ENCODE measurements around the gene DHCR7.

Gene DHCR7

DNA sequence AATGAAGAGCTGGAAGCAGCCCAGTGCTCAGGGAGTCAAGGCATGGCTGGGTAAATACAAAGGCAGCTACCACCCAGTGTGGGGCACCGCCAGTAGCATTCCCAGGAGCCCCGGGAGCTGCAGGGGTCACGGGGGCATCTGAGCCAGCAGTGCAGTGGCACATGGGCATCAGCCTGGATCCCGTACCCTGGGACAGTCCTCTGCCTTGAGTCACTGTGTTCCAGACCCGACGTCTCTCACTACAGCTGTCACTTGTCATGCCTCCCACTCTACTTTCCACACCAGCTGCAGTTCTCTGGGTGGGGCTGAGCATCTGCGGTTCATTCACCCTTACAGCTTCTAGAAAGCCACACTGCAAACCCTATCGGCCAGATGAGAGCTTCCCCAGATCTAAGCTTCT is 29.6 kb downstream of the DHCR7 start:
- peak in 8 of 51 donors; percentile 10 to 66 (median 32) for DNase-seq

DNA sequence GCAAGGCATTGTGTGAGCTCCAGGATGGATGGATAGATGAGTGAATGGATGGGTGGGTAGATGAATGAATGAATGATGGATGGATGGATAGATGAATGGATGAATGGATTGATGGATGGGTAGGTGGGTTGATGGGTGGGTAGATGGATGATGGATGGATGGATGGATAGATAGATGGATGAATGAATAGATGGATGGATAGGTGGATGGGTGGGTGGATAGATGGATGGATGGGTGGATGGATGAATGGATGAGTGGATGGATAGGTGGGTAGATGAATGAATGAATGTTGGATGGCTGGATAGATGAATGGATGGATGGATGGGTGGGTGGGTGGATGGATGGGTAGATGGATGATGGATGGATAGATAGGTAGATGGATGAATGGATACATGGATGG is 33.5 kb downstream of the DHCR7 start:
- no peak for DNase-seq

DNA sequence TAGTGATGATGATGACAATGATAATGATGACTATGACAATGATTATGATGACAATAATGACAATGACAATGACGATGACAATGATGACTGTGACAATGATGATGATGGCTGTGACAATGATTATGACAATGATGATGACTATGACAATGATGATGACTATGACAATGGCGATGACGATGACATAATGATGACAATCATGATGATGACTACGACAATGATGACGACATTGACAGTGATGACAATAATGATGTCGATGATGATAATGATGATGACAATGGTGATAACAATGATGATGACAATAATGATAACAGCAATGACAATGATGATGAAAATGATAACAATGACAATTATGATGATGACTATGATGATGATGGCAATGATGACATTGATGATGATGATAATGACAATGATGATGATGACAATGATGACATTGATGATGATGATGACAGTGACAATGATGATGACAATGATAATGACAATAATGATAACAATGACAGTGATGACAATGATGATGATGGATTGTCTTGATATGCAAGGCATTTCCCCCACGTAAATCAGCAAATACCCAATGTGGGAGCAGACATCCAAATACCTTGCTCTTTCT is 37.7 kb downstream of the DHCR7 start:
- DNase-seq = no peak

DNA sequence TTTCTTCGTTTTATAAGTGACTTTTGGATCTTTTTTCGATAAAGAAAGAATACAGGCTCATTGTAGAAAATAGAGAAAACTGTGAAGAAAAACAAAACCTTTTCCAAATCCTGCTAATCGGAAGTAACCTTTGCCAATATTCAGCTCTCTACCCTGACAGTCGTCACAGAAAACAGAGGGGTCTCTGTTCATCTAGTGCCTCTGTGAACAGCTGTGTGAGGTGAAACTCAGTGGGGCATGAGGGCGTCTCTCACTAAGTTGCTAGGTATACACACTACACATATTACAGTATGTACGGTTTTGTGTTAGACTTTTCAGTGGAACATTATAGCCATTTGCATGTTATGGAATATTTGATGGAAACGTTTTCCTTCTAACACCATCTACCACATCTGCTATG is 39.4 kb downstream of the DHCR7 start:
- DNase-seq = no peak

DNA sequence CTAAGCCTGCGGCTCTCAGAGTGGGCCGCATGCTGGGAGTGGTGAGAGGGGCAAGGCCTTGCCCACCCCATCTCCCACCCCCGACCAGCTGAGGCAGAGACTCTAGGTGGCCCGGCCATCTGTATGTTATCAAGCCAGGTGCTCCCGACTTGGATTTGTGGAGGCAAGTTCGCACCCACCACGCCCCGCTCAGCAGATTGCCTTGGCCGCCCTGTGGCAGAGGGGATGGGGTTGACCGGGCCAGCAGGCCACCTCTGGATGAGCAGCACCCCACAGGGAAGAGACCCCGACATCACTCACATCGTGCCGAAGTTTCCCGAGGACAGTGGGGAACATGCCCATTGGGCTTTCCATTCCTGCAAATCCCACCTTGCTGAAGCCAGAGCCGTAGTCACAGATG is 40.8 kb downstream of the DHCR7 start:
- no peak for DNase-seq

DNA sequence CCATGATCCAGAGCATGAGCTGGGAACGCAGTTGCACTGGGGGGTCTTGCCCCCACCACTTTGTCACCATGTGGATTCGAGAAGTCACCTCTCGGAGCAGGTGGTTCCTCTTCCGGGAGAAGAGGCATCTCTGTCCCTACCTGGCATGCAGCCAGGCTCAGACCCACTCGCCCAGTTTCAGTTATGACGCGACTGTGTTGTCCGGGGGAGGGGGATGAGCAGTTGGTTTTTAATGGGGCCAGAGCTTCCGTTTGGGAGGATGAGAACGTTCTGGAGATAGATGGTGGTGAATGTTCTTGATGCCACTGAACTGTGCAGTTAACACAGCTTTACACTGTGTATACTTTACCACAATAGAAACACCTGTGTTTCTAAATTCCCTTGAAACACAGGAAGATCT is 41.5 kb downstream of the DHCR7 start:
- DNase-seq = no peak

DNA sequence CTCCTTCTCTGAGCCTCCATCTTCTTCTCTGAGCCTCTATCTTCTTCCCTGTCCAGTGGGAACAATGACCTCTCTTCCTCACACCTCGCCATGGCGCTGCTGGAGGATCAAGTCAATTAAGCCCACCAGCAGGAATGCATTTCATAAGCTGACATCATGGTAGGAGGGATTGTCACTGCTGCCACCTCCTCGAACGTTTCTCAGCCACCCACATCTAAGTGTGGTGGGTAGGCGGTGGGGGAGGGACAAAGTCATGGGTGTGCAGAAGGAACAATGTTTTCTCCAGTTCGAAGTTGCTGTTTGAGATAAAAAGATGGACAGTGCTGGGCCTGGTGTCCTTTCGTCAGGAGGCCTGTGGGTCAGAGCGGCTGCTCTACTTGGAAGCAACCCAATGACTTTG is 44.0 kb downstream of the DHCR7 start:
- DNase-seq = no peak

DNA sequence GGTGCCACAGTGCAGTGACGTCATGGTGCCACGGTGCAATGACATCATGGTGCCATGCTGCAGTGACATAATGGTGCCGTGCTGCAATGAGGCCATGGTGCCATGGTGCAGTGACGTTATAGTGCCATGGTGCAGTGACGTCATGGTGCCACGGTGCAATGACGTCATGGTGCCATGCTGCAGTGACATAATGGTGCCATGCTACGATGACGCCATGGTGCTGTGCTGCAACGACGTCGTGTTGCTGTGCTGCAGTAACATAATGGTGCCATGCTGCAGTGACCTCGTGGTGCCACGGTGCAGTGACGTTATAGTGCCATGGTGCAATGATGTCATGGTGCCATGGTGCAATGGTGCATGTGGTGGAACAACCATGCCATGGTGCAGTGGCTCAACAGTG is 45.3 kb downstream of the DHCR7 start:
- no peak for DNase-seq

DNA sequence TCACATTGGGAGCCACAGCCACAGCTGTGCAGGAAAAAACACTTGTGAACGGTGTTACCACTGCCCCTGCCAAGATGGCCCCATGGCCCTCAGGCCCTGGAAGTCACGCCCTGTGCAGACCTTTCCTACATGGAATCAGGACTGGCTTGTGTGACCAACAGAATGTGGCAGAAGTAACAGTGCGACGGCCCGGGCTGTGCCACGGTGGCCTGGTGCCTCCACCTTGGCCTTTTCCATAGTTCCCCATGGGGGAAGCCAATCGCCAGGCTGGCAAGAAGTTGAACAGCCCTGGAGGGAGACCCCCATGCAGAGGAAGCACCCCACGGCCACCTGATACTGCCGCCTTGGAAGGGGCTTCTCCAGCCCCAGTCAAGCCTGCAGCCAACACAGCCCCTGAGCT is 48.0 kb downstream of the DHCR7 start:
- no peak for DNase-seq

DNA sequence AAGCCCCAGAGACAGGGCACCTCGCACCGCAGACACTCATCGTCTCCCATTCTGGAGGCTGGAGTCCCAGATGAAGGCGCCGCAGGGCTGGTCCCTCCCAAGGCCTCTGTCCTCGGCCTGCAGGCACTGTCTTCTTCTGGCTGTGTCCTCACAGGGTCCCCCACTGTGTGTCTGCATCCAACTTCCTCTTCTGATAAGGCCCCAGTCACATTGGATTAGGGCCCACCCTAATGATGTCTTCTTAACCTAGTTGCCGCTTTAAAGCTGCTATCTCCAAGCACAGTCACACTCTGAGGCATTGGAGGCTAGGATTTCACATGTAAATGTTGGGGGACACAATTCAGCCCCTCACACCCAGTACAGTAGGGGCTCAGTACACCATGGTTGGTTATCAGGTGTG is 48.9 kb downstream of the DHCR7 start:
- DNase-seq = no peak

DNA sequence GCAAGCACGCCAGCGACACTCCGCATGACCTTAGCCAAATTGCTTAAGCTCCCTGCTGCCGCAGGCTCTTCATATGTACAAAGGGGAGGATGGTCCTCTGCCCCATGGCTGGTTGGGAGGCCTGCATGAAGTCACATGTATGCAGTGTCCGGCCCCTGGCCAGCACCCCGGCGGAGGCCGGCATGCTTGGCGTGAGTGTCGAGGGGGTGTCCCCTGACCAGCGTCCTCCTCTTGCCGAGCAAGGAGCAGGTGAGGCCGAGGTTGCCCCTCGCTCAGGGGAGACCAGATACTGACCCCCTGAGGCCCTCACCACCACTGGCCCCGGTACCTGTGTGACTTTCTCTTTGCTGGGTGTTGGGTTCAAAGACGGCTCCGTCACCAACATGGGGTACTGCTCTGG is 50.2 kb downstream of the DHCR7 start:
- no peak for DNase-seq

DNA sequence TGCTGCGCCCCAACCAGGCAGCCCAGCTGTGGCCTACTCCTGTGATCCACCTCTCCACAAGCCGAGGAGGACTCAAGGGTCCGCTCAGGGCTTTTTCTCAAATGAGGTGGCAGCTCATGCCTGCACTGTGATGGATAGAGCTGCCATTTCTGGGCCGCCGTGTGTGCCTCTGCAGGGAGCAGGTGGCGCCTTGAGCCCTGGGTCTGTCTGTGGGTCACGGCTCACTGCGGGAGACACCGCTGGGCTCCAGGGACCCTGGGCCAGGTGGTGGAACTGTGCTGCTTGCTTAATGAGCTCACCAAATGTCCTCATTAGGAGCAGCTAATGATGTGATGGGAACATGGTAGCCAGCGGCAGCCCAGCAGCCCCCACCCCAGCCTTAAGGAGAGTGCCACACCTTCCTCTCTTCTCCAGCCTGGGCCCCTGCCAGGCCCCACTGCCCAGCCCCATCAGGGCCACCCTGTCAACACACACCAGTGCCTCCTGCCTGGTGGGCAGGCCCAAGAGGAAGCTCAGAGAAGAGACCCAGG is 50.8 kb downstream of the DHCR7 start:
- DNase-seq = no peak

DNA sequence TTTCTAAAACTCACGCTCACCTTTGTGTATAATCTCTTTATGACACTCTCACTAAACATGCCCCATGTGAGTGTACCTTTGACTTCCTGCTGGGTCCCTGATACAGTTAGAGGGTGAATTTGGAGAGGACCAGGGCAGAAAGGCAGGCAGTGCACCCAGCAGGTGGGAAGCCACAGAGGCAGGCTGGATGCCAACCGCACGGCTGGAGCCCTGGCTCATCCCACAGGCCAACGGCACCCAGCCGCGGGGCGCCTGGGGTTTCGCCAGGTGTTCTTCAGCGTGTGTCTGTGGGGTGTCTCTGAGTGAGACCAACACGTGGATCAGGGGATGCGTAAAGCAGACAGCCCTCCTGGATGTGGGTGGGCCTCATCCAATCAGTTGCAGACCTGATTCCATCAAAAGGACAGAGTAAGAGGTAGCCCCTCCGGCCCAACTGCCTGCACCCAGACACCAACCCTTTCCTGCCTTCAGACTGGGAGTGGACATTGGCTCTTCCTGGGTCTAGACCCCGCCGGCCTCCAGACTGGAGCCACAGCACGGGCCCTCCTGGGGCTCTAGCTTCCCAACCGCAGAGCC is 51.6 kb downstream of the DHCR7 start:
- DNase-seq = no peak

DNA sequence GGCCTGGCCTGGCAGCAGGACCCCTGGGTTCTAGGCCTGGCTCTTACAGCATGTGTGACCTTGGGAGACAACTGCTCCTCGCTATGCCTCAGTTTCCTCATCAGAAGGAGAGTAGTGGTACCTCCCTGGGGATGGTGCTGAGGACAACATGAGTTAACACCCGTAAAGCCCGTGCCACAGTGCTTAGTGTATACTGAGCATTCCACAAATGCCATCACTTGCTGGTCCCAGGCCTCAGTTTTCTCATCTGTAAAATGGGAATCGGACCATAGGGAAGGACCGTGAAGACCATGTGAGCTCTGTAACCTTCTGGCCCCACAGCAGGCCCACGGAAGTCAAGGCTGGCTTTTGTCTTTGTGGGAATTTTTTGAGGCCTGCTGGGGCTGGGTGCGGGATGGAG is 52.4 kb downstream of the DHCR7 start:
- no peak for DNase-seq

DNA sequence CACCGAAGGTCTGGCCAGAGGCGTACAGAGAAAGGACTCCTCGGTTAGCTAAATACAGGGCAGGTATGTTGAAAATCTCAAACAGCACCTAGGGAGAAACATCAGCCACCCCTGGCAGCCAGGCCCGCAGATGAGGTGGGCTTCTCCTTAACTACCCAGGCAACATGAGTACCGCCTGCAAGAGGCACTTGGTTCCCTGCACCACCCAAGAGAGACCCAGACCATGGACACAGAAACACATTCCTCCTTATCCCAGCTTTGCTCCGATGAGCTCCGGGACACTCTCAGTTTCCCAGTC is 53.0 kb downstream of the DHCR7 start:
- no peak for DNase-seq

DNA sequence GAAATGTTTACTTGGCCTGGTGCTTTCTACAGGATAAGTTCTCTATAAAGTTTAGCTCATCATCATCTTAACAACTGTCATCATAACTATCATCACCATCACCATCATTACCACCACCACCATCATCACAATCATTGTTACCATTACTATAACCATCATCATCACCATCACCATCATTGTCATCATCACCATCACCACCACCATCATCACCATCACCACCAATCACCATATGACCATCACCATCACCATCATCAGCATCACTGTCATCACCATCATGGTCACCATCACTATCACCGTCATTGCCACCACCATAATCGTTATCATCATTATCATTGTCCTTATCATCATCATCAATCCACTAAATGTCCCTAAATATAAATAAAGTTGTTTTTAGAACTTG is 54.9 kb downstream of the DHCR7 start:
- DNase-seq = no peak

DNA sequence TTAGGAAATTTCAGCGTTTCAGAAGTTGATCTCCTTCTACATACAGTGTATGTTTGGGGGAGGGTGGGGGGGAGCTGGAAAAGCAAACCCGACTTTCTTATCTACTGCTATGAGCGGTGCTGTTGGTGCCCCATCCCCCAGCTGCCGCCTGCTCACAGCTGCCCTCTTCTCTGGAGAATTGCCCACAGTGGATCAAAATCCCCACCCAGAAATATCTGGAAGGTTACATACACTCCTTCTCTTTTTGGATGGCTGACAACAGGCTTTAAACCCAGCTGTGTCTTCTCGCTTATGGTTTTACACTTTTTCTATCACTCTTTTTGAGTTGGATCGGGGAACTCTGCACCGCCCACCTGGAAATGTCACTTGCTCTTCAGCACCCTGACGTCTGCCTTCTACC is 56.4 kb downstream of the DHCR7 start:
- no peak for DNase-seq

DNA sequence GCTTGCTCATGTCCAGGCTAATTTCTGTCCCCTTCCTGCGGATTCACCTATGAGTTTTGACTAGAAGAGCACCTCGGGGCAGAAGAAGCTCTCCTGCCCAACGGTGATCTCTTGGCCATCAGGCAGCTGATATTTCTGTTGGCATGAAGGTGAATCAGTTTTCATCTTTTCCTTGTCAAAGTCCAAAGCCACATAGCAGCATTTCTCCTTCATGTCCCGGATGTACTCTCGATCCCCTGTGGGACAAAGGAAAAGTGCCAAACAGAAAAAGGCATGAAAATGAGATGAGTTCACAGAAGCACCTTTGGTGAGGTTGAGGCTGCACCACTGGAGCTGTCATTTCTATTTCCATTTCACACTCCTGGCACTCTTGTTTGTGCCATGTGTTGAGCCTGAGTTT is 56.8 kb downstream of the DHCR7 start:
- DNase-seq = no peak

DNA sequence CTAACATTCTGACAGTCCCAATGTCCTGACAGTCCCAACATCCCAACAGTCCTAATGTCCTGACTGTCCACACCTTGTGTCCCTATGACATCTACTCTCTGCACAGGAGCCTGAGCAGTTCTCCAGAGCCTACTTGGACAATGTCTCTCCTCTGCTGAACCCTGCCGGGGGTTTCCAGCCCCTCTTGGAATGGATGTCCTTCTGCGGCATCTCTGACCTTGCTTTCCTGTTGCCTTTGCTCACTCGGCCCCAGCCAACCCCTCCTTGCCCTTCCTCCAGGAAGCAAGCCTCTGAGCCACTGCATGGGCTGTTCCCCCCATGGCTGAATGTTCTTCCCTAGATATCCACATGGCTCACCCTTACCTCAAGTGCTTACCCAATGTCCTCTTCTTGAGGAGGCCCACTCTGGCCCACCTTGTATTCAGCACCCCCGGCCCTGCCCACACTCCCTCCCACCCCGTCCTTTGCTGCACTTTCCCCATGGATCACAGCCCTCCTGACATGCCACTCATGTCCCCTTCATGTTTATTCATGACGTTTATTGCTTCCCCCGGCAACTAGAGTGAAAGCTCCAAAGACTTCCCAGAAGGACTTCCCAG is 59.5 kb downstream of the DHCR7 start:
- no peak for DNase-seq

DNA sequence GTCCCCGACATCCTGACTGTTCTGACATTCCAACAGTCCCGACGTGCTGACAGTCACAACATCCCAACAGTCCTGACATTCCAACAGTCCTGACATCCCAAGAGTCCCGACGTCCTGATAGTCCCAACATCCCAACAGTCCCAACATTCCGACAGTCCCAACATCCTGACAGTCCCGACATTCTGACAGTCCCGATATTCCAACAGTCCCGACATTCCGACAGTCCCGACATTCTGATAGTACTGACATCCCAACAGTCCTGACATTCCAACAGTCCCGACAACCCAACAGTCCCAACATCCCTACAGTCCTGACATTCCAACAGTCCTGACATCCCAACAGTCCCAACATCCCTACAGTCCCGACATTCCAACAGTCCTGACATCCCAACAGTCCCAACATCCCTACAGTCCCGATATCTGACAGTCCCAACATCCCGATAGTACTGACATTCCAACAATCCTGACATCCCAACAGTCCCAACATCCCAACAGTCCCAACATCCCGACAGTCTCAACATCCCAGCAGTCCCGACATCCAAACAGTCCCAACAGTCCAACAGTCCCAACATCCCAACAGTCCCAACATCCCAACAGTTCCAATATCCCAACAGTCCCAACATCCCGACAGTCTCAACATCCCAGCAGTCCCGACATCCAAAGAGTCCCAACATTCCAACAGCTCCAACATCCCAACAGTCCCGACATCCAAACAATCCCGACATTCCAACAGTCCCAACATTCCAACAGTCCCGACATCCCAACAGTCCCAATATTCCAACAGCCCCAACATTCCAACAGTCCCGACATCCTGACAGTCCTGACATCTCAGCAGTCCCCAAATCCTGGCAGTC is 60.2 kb downstream of the DHCR7 start:
- DNase-seq = no peak

DNA sequence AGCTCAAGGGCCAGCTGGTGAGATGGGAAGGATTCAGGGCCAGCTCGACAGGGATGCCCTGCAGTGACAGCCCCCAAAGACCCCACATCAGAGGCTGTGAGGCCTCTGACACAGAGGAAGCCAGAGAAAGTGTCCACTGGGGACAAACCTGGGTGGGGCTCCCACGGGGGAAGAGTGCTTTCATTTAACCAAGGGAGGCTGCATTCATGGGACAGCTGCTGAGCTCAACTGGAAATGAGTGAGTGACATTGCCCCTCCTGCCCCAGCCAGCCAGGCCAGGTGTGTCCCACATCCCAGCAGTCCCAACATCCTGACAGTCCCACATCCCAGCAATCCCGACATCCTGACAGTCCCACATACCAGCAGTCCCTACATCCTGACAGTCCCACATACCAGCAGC is 61.0 kb downstream of the DHCR7 start:
- no peak for DNase-seq

DNA sequence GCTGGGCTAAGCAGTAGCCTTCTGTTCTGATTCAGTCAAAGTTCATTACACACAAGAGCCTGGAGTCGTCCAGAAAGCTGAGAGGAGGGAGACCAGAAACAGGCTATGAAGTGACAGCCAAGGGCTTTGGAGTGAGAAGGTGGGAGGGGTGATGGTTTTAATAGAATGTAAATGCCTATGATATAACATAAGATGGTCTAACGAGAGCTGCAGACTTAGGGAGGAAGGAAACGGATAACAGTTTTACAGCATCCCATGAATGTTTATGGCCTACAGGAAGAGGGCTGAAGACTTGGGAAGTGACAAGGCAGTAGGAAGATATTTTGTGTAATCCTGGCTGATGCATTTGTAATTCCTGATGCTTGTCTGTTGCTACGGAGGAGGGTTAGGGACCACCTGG is 62.0 kb downstream of the DHCR7 start:
- no peak for DNase-seq

DNA sequence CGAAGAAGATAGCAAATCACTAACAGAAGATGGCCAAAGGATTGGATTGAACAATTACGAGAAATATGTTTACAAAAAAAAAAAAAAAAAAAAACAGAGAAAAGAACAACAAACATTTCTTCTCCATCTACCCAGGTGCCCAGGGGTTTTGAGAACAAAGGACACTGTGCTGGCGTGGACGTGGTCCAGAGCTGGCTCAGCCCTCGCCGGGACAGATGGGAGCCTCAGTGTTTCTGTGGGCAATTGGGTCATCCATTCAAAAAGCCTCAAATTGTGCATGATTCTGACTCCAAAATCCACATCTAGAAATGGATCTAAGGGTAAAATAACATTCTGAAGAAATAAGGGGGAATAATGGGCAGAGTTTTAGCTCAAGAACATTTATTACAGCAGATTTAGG is 63.1 kb downstream of the DHCR7 start:
- peak in 21 of 51 donors; percentile 3 to 71 (median 31) for DNase-seq

Measured in hypothalamus (tissue), 51 donors.